Hepatocyte (in vitro differentiated cells): Measurements from ENCODE around the gene THSD4.

Experiments
- CTCF ChIP-seq: fragments of 200-600 bp; sonication (generic); IDR thresholded peaks from 2 replicates; pipeline ENCODE4 v1.5.1; 2016; ENCODE audit warnings: antibody characterized with exemption, mild to moderate bottlenecking; ENCODE audit not compliant: poor library complexity
- EZH2 ChIP-seq: fragments of 200-600 bp; sonication (generic); IDR thresholded peaks from 2 replicates; pipeline ENCODE4 v1.6.1; 2016; ENCODE audit warnings: antibody characterized with exemption, mild to moderate bottlenecking, borderline replicate concordance

- TF ChIP-seq CTCF = no peak
- TF ChIP-seq EZH2 = no peak
Observed at GRCh38 chr15:71588746-71589145, 473.5 kb downstream of the THSD4 start.
